KOPT-K1 (cell line): Measurements from ENCODE around the gene FSD1.
"Not testable (repeated sequence)": the region's sequence is repeated elsewhere in the genome, so short reads cannot be mapped to it uniquely, and the experiment has no call there.

Experiments
- H3K27ac ChIP-seq: fragments of 200-600 bp; sonication (generic); 2 replicates; pipeline ENCODE4 v1.5.1; 2016; ENCODE audit warnings: antibody characterized with exemption, mild to moderate bottlenecking, low read depth, low read length; ENCODE audit not compliant: poor library complexity, severe bottlenecking
- H3K36me3 ChIP-seq: fragments of 200-600 bp; sonication (generic); 2 replicates; pipeline ENCODE4 v1.5.1; 2017; ENCODE audit warnings: antibody characterized with exemption, mild to moderate bottlenecking, low read length, moderate library complexity; ENCODE audit not compliant: insufficient read depth
- H3K9me3 ChIP-seq: fragments of 200-600 bp; sonication (generic); 2 replicates; pipeline ENCODE4 v1.5.1; 2017; ENCODE audit warnings: antibody characterized with exemption, low read length, mild to moderate bottlenecking; ENCODE audit not compliant: insufficient read depth, poor library complexity, severe bottlenecking

The FSD1 gene

DNA sequence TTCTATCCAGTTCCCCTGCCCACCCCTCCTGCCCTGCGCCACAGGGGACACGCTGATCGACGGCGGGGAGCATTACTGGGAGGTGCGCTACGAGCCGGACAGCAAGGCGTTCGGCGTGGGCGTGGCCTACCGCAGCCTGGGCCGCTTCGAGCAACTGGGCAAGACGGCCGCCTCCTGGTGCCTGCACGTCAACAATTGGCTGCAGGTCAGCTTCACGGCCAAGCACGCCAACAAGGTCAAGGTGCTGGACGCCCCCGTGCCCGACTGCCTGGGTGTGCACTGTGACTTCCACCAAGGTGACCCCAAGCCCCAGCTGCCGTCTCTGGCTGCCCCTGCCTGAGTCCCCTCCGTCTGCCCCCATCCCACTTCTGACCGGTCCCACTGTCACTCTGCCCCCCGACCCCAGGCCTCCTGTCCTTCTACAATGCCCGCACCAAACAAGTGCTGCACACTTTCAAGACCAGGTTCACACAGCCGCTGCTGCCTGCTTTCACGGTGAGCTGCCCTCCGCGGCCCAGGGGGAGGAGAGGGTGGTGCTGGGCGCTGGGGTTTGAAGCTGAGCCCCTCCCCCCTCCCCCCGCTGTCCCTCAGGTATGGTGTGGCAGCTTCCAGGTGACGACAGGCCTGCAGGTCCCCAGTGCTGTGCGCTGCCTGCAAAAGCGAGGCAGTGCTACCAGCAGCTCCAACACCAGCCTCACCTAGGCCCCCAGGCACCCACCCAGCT, 18.7 kb downstream of the FSD1 start:
- no peak overlapping the region for H3K27ac ChIP-seq
- no peaks in the 10 kb centered on the region for H3K36me3 ChIP-seq
- no peaks in the 10 kb centered on the region for H3K9me3 ChIP-seq

DNA sequence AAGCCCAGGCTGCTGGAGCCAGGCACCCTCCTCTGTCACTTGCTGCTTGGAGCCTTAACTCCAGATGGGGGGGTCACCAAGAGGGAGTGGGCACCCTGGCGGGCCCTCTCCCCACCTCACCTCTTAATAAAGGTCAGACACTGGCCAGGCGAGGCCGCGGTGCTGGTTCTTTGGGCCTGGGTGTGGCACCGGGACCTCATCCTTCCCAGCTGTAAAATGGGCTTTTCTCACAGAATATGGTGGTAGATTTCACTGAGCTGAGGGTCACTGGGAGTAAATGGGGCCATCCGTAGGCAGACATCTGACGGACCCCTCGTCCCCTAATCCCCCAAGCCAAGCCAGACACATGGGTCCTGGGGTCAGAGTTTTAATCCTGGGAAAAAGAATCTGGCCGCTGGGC, 19.3 kb downstream of the FSD1 start:
- H3K9me3 ChIP-seq = no peaks in the 10 kb centered on the region
- H3K36me3 ChIP-seq = no peaks in the 10 kb centered on the region
- H3K27ac ChIP-seq = no peak overlapping the region

DNA sequence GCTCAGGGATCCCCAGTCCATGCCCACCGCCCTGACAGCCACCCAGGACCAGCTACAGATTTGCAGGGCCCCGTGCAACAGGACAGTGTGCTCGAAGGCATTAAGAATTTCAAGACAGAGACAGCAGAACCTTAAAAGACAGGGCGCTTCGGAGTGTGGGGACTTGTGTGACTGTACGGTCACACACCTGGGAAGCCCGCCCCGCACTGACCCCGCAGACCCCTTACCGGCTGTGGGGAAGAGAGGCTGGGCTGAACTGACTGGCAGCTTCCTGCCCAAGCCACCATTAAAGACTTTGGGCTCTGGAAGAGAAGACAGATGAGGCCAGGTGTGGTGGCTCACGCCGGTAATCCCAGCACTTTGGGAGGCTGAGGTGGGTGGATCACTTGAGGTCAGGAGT, 19.8 kb downstream of the FSD1 start:
- H3K27ac ChIP-seq = no peak overlapping the region
- no peaks in the 10 kb centered on the region for H3K9me3 ChIP-seq
- H3K36me3 ChIP-seq = no peaks in the 10 kb centered on the region

DNA sequence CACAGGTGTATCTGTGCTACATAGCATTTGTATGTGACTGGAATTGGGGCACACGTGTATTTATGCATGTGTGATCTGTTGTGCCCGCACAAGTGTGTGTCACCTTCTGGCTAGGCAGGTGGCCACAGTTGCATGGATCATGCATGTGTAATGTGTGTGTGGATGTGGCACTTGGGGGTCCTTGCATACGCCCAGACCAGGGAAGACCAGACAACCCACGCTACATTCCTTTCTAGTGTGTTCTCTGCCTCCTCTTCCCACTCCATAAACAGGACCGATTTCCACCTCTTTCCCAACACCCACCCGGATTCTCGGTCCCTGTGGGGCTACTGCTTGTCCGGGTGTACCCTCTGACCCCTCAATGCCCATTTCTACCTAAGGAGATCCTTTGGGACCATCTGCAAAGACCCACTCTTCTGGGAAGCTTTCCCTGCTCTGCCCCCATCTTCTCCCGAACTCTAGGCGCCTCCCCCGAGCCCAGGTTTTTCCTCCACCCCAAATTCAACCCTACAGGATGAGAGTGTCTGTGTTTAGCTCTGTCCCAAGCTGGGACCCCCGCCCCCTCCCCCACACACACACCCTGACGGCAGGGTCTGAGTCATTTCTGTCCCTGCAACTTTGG, 21.9 kb downstream of the FSD1 start:
- no peak overlapping the region for H3K27ac ChIP-seq
- H3K36me3 ChIP-seq = no peaks in the 10 kb centered on the region
- H3K9me3 ChIP-seq = no peaks in the 10 kb centered on the region

DNA sequence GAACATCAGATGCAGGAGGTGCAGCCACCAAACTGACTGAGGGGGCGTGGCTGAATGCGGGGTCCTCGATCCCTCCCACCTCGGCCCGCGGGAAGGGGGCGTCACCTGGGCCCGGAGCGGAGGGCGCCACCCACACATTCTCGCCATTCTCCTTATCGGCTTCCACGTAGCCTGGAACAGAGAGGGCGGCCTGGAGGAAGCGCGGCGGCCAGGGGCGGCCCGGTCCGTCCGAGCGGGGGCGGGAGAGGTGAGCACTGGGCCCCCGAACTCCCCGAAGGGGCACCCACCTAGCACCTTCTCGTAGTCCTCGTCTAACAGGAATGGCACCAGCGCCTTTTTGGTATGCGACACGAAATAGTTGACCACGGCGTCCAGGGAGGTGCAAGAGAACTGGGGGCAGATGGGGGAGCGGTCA, 22.4 kb downstream of the FSD1 start:
- Histone ChIP-seq H3K36me3 (no peaks in the 10 kb centered on the region), H3K9me3 (no peaks in the 10 kb centered on the region), H3K27ac (no peak overlapping the region)

DNA sequence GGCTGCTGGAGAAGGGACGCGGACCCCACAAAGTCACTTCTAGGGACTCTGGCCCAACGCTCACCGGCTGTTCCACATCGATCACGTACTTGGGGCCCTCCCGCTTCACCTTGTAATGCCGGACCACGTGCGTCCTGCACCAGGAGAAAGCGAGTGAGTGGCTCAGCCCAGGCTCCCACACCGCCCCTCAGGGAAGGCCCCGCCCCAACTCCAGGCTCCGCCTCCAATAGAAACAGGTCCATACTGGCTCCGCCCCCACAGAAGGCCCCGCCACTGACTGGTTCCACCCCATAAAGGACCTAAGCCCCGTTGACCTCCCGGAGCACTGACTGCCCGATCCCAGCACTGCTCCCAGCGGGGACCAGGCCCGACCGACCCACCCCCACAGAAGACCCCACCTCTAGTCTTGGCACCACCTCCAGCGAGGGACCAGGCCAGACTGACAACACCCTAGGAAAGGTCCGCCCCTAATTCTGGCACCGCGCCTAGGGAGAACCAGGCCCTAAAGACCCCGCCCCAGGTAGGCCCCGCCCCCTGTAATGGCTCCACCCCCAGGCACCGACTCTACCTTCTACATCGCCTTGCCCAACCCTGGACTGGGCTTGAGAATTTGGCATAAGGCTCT, 23.0 kb downstream of the FSD1 start:
- H3K27ac ChIP-seq = no peak overlapping the region
- no peaks in the 10 kb centered on the region for H3K9me3 ChIP-seq
- no peaks in the 10 kb centered on the region for H3K36me3 ChIP-seq

DNA sequence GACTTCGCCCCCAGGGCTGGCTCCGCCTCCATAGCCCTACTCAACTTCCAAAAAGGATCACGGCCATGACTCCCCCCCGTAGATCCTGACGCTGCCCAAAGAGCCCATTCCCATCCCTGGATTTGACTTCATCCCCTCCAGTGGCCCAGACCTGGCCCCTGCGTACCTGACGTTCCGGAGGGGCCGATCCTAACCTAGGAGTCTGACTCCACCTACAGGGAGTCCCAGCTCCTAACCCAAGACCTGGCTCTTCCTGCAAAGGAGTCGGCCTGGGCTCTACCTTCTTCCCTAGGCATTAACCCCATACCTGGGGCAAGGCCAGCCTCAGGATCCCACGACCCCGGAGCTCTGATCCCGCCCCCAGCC, 23.5 kb downstream of the FSD1 start:
- Histone ChIP-seq H3K9me3 (no peaks in the 10 kb centered on the region), H3K27ac (no peak overlapping the region), H3K36me3 (no peaks in the 10 kb centered on the region)

DNA sequence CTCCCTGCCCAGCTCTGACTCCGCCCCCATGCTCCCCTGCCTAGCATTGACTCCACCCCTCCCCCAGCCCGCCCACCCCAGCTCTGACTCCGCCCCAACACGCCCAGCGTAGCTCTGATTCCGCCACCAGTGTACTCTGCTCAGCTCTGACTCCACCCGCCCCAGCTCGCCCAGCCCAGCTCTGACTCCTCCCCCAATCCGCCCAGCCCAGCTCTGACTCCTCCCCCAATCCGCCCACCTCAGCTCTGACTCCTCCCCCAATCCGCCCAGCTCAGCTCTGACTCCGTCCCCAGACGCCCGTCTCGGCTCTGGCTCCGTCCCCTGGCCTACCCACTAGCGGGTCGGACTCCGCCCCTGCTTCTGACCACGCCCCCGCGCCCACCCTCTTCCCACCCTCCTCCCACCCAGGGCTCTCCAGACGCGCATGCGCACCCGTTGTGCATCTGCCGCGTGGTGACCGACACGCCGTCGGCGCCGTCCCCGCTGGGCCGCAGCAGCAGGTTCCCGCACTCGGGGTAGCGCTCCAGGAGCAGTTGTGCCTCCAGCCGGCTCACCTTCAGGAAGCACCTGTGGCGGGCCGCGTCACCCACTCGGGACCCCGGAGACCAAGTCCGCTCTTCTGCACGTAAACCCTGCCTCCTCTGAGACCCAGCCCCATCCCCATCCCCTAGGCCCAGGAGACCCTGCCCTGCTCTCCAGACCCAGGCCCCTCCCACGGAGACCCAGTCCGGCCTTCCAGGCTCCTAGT, 24.0 kb downstream of the FSD1 start:
- no peaks in the 10 kb centered on the region for H3K36me3 ChIP-seq
- H3K9me3 ChIP-seq = no peaks in the 10 kb centered on the region
- H3K27ac ChIP-seq = no peak overlapping the region

DNA sequence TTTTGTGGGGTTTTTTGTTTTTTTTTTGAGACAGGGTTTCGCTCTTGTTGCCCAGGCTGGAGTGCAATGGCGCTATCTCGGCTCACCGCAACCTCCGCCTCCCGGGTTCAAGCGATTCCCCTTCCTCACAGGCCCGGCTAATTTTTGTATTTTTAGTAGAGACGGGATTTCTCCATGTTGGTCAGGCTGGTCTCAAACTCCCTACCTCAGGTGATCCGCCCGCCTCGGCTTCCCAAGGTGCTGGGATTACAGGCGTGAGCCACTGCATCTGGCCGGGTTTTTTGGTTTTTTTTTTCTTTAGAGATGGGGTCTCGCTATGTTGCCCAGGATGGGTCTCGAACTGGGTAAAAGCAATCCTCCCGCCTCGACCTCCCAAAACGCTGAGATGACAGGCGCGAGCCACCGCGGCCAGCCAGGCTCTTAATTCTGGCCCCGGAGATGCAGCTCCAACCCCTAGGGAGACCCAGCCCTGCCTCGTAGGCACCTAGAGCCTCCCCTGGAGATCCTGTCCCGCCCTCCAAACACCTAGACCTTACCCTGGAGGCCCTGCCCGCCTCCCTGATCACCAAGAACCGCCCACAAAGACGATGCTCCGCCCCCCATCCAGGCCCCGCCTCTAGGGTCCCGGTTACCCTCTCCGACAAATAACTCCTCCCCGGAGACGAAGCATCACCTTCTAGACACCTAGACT, 24.7 kb downstream of the FSD1 start:
- H3K9me3 ChIP-seq, H3K36me3 ChIP-seq, H3K27ac ChIP-seq: not testable (repeated sequence)

DNA sequence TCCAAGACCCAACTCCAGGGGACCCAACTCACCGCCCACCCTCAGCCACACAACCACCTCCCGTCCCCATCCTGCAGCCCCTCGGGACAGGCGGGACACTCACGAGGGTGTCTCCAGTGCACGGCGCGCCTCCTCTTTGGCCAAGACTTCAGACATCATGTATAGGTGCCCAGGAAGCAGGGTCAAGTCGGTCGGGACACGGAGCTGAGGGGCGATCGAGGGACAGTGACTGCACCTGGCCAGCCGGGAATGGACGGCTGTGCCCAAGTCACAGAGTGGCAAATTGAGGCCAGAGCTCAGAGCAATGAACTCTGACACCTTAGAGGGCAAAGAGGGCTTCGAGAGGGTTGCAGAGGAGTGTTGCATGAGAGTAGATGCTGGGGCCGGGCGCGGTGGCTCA, 25.5 kb downstream of the FSD1 start:
- no peaks in the 10 kb centered on the region for H3K36me3 ChIP-seq
- no peaks in the 10 kb centered on the region for H3K9me3 ChIP-seq
- H3K27ac ChIP-seq = no peak overlapping the region

DNA sequence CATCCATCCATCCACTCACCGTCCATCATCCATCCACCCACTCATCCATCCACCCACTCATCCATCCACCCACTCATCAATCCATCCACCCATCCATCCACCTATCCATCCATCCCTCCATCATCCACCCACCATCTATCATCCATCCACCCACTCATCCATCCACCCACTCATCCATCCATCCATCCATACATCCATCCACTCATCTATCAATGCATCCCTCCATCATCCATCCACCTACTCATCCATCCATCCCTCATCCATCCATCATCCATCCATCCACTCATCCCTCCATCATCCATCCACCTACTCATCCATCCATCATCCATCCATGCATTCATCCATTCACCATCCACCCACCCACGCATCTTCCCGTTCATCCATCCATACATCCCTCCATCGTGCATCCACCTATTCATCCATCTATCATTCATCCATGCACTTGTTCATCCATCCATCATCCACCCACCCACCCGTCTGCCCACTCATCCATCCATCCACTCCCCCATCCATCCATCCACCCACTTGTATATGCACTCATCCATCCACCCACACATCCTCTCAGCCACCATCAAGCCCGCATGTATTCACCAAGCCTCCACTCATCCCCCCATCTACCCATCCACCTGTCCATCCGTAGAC, 30.7 kb downstream of the FSD1 start:
- no peaks in the 10 kb centered on the region for H3K9me3 ChIP-seq
- no peaks in the 10 kb centered on the region for H3K36me3 ChIP-seq
- H3K27ac ChIP-seq = no peak overlapping the region

DNA sequence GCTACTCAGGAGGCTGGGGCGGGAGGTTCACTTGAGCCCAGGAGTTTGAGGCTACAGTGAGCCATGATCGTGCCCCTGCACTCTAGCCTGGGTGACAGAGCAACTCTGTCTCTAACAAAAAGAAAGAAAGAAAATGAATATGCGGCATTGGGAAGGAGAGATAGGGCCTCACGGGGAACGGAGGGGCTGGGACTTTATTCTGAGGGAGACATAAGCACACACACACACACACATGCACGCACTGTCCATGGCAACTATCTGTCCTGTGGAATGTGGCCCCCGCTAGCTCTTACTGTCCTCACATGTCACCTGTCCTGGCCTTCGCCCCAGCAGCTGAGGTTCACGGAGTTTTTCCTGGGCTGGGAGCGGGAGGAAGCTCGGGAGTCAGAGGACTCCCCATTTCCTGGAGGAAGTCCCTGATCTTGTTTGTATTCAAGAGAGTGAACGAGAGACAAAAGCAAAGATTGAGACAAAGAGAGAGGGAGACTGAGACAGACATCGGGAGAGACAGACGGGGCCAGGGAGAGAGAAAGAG, 33.6 kb downstream of the FSD1 start:
- Histone ChIP-seq H3K27ac (no peak overlapping the region), H3K36me3 (no peaks in the 10 kb centered on the region), H3K9me3 (no peaks in the 10 kb centered on the region)

DNA sequence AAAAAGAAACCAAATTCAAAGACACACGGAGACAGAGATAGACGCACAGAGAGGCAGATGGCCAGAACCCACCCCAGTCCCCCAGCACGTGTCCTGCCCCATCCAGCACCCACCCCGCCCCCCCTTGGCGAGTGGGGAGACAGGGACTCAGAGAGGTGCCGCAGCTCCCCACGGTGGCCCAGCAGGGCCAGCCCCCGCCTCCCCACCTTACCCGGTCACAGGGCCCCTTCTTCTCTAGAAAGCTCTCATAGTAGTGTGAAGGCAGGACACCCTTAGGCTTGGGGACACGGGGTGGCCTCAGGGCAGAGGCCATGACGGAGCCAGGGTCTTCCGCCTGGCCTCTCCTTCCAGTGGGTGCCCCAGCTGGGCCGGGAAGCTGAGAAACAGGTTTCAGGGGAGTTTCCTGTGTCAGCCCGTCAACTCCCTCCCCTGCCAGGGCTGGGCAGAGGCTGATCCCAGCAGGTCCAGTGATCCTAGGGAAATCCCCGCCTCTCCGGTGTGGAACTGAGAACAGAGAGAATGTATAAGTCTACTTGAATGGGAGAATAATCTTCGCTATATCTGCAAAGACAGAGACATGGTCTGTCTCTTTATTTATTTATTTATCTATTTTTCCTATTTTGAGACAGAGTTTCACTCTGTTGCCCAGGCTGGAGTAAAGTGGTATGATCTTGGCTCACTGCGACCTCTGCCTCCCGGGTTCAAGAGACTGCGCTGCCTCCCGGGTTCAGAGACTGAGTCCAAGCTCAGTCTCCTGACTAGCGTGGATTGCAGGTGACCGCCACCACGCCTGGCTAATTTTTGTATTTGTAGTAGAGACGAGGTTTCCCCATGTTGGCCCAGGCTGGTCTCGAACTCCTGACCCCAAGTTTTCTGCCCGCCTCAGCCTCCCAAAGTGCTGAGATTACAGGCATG, 34.3 kb downstream of the FSD1 start, which contains the start of gene STAP2:
Gene STAP2, minus strand, starts transcription at position 387 of the 915 bp plus-strand sequence. Its CDS starts 74 bp downstream, at position 313.
- Histone ChIP-seq H3K27ac (no peak within 1 kb of the TSS), H3K9me3 (no peaks in the 10 kb centered on the region), H3K36me3 (no peaks in the 10 kb centered on the region)
